ENCODE data around the gene HECTD4. TPM values are rescaled to one million over a fixed set of nuclear protein-coding genes. Genes with fewer than 3 reads are reported as not detected.

HECTD4 gene
- total RNA-seq, 4 donors from 2014 or later: 15.9 to 72.9 (median 45.2) TPM

GRCh38 chr12:112182499-112182898 is 199.7 kb downstream of the HECTD4 start:
- intact Hi-C loops (cut with DNase I; ENCODE audit: low total_unique reads): no loop called here
- Histone ChIP-seq H3K27me3 (no peaks in the 10 kb centered on the region), H3K4me1 (no peaks in the 10 kb centered on the region), H3K27ac (no peak overlapping the region), H3K36me3 (no peaks in the 10 kb centered on the region), H3K9me3 (no peaks in the 10 kb centered on the region), H3K4me3 (no peak overlapping the region)
- no peak for DNase-seq
- TF ChIP-seq CTCF (IDR thresholded peaks at IDR 0.05) (no peak), POLR2A (IDR thresholded peaks at IDR 0.05) (no peak)

DNA sequence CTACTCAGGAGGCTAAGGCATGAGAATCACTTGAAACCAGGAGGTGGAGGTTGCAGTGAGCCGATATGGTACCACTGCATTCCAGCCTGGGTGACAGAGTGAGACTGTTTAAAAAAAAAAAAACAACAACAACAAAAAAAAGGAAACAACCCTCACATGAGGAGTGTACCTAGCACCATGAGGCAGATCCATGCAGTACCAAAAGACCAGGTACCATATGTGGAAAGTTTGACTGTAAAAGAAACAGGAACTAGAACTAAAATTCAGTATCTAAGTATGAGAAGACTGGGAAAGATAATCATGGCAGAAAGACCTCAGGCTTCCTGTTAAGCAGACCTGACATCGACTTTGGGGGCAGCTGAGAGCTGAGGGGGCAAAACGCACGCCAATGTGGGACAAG is 201.8 kb downstream of the HECTD4 start:
- Histone ChIP-seq H3K4me1 (no peaks in the 10 kb centered on the region), H3K36me3 (no peaks in the 10 kb centered on the region), H3K4me3 (no peak overlapping the region), H3K27ac (no peak overlapping the region), H3K9me3 (no peaks in the 10 kb centered on the region), H3K27me3 (no peaks in the 10 kb centered on the region)
- TF ChIP-seq CTCF (IDR thresholded peaks at IDR 0.05): no peak
- TF ChIP-seq POLR2A (IDR thresholded peaks at IDR 0.05): no peak
- DNase-seq: no peak
- intact Hi-C loops (cut with DNase I; ENCODE audit: low total_unique reads): no loop called here

- Histone ChIP-seq H3K36me3 (no peaks in the 10 kb centered on the region), H3K27me3 (no peaks in the 10 kb centered on the region), H3K4me1 (no peaks in the 10 kb centered on the region), H3K9me3 (no peaks in the 10 kb centered on the region), H3K27ac (no peak overlapping the region), H3K4me3 (no peak overlapping the region)
- no peak for TF ChIP-seq CTCF (IDR thresholded peaks at IDR 0.05)
- TF ChIP-seq POLR2A (IDR thresholded peaks at IDR 0.05): no peak
- DNase-seq: no peak
- intact Hi-C loops (cut with DNase I; ENCODE audit: low total_unique reads): no loop called here
These were observed 202.3 kb downstream of the HECTD4 start for GRCh38 chr12:112179916-112180315.

- Histone ChIP-seq H3K27me3 (no peaks in the 10 kb centered on the region), H3K36me3 (no peaks in the 10 kb centered on the region), H3K9me3 (no peaks in the 10 kb centered on the region), H3K4me1 (no peaks in the 10 kb centered on the region), H3K4me3 (no peak overlapping the region), H3K27ac (no peak overlapping the region)
- no peak for DNase-seq
- no peak for TF ChIP-seq POLR2A (IDR thresholded peaks at IDR 0.05)
- no peak for TF ChIP-seq CTCF (IDR thresholded peaks at IDR 0.05)
- intact Hi-C loops (cut with DNase I; ENCODE audit: low total_unique reads): no loop called here
These were observed 202.9 kb downstream of the HECTD4 start for GRCh38 chr12:112179341-112179740.

- no peaks in the 10 kb centered on the region for H3K4me1 ChIP-seq
- no peak for DNase-seq
- no peak overlapping the region for H3K4me3 ChIP-seq
- TF ChIP-seq POLR2A (IDR thresholded peaks at IDR 0.05) (no peak), CTCF (IDR thresholded peaks at IDR 0.05) (no peak)
- H3K36me3 ChIP-seq: no peaks in the 10 kb centered on the region
- no peaks in the 10 kb centered on the region for H3K27me3 ChIP-seq
- H3K27ac ChIP-seq: no peak overlapping the region
- intact Hi-C loops (cut with DNase I; ENCODE audit: low total_unique reads): no loop called here
- H3K9me3 ChIP-seq: no peaks in the 10 kb centered on the region
These were observed 203.4 kb downstream of the HECTD4 start for GRCh38 chr12:112178796-112179195.
